ENCODE results near the gene GABBR2.

GABBR2 gene

DNA sequence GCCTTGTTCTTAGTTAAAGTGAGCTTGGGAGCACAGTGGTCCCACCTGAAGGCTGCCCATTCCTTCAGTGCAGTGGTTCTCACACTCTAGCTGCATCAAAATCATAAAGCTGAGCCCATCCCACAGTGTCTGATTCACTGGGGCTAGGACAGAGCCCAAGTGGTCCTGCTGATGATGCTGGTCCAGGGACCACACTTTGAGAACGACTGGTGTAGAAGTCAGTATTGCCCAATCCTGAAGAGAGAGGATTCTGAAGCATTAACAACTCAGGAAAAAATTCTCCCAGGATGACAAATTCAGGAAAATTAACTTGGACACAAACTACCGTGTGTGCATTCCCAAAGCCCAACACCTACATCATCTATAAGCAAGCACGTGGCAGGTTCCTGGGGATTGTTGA is 176.2 kb downstream of the GABBR2 start:
- Histone ChIP-seq H3K4me1 (ENCODE audit: control insufficient read depth in 1 of 2, insufficient read depth in 2 of 2, low read length in 2 of 2) (no peaks in the 10 kb centered on the region), H3K9me3 (ENCODE audit: insufficient read depth, low read depth, low read length) (no peaks in the 10 kb centered on the region), H3K27ac (ENCODE audit: low read depth, low read length) (no peak overlapping the region), H3K79me2 (ENCODE audit: control insufficient read depth, insufficient read depth, low read length, poor library complexity) (no peaks in the 10 kb centered on the region), H2BK12ac (ENCODE audit: low read length) (no peak overlapping the region), H3K23ac (ENCODE audit: low read length) (no peak overlapping the region), H3K9ac (ENCODE audit: low read length) (no peak overlapping the region), H3K79me1 (ENCODE audit: low read length) (no peaks in the 10 kb centered on the region), H2AK5ac (ENCODE audit: low read length) (no peak overlapping the region), H3K4me3 (ENCODE audit: low read depth, low read length) (no peak overlapping the region), H2AFZ (ENCODE audit: insufficient read depth, low read length, poor library complexity) (no peak overlapping the region), H2BK5ac (ENCODE audit: low read depth, low read length, poor library complexity) (no peak overlapping the region), H4K91ac (ENCODE audit: low read depth, low read length) (no peak overlapping the region), H3K4ac (ENCODE audit: low read depth, low read length) (no peak overlapping the region), H4K8ac (ENCODE audit: low read depth, low read length) (no peak overlapping the region), H3K14ac (ENCODE audit: low read length) (no peak overlapping the region), H3K18ac (ENCODE audit: low read length) (no peak overlapping the region), H3K4me2 (ENCODE audit: low read length) (no peak overlapping the region), H4K12ac (ENCODE audit: low read depth, low read length) (no peak overlapping the region), H2BK120ac (ENCODE audit: insufficient read depth, low read length, poor library complexity) (no peak overlapping the region), H3K36me3 (ENCODE audit: control insufficient read depth in 1 of 2, insufficient read depth in 2 of 2, low read length in 2 of 2) (no peaks in the 10 kb centered on the region), H3K27me3 (ENCODE audit: insufficient read depth, low read length) (no peaks in the 10 kb centered on the region)
- no peak for DNase-seq
- WGBS (ENCODE audit: extremely low coverage, insufficient coverage, insufficient read length) = no CpG with 5 or more reads among the region's 3 CpGs

GRCh38 chr9:98532147-98532546 is 176.6 kb downstream of the GABBR2 start:
- Histone ChIP-seq H3K9ac (ENCODE audit: low read length) (no peak overlapping the region), H2BK5ac (ENCODE audit: low read depth, low read length, poor library complexity) (no peak overlapping the region), H2BK120ac (ENCODE audit: insufficient read depth, low read length, poor library complexity) (no peak overlapping the region), H4K91ac (ENCODE audit: low read depth, low read length) (no peak overlapping the region), H2BK12ac (ENCODE audit: low read length) (no peak overlapping the region), H3K79me2 (ENCODE audit: control insufficient read depth, insufficient read depth, low read length, poor library complexity) (no peaks in the 10 kb centered on the region), H3K4me1 (ENCODE audit: control insufficient read depth in 1 of 2, insufficient read depth in 2 of 2, low read length in 2 of 2) (no peaks in the 10 kb centered on the region), H3K36me3 (ENCODE audit: control insufficient read depth in 1 of 2, insufficient read depth in 2 of 2, low read length in 2 of 2) (no peaks in the 10 kb centered on the region), H3K27ac (ENCODE audit: low read depth, low read length) (no peak overlapping the region), H3K18ac (ENCODE audit: low read length) (no peak overlapping the region), H3K4me2 (ENCODE audit: low read length) (no peak overlapping the region), H3K9me3 (ENCODE audit: insufficient read depth, low read depth, low read length) (no peaks in the 10 kb centered on the region), H3K14ac (ENCODE audit: low read length) (no peak overlapping the region), H3K27me3 (ENCODE audit: insufficient read depth, low read length) (no peaks in the 10 kb centered on the region), H3K4me3 (ENCODE audit: low read depth, low read length) (no peak overlapping the region), H2AK5ac (ENCODE audit: low read length) (no peak overlapping the region), H3K79me1 (ENCODE audit: low read length) (no peaks in the 10 kb centered on the region), H3K23ac (ENCODE audit: low read length) (no peak overlapping the region), H2AFZ (ENCODE audit: insufficient read depth, low read length, poor library complexity) (no peak overlapping the region), H4K8ac (ENCODE audit: low read depth, low read length) (no peak overlapping the region), H4K12ac (ENCODE audit: low read depth, low read length) (no peak overlapping the region), H3K4ac (ENCODE audit: low read depth, low read length) (no peak overlapping the region)
- DNase-seq = no peak
- no CpG with 5 or more reads among the region's 4 CpGs for WGBS (ENCODE audit: extremely low coverage, insufficient coverage, insufficient read length)

- Histone ChIP-seq H3K9ac (ENCODE audit: low read length) (no peak overlapping the region), H2BK12ac (ENCODE audit: low read length) (no peak overlapping the region), H3K18ac (ENCODE audit: low read length) (no peak overlapping the region), H3K14ac (ENCODE audit: low read length) (no peak overlapping the region), H4K91ac (ENCODE audit: low read depth, low read length) (no peak overlapping the region), H2BK120ac (ENCODE audit: insufficient read depth, low read length, poor library complexity) (no peak overlapping the region), H3K4ac (ENCODE audit: low read depth, low read length) (no peak overlapping the region), H2AK5ac (ENCODE audit: low read length) (no peak overlapping the region), H4K12ac (ENCODE audit: low read depth, low read length) (no peak overlapping the region), H3K4me1 (ENCODE audit: control insufficient read depth in 1 of 2, insufficient read depth in 2 of 2, low read length in 2 of 2) (no peaks in the 10 kb centered on the region), H3K27me3 (ENCODE audit: insufficient read depth, low read length) (no peaks in the 10 kb centered on the region), H3K4me3 (ENCODE audit: low read depth, low read length) (no peak overlapping the region), H3K9me3 (ENCODE audit: insufficient read depth, low read depth, low read length) (no peaks in the 10 kb centered on the region), H3K79me1 (ENCODE audit: low read length) (no peaks in the 10 kb centered on the region), H2AFZ (ENCODE audit: insufficient read depth, low read length, poor library complexity) (no peak overlapping the region), H3K27ac (ENCODE audit: low read depth, low read length) (no peak overlapping the region), H3K79me2 (ENCODE audit: control insufficient read depth, insufficient read depth, low read length, poor library complexity) (no peaks in the 10 kb centered on the region), H3K4me2 (ENCODE audit: low read length) (no peak overlapping the region), H3K36me3 (ENCODE audit: control insufficient read depth in 1 of 2, insufficient read depth in 2 of 2, low read length in 2 of 2) (no peaks in the 10 kb centered on the region), H2BK5ac (ENCODE audit: low read depth, low read length, poor library complexity) (no peak overlapping the region), H3K23ac (ENCODE audit: low read length) (no peak overlapping the region), H4K8ac (ENCODE audit: low read depth, low read length) (no peak overlapping the region)
- no peak for DNase-seq
- WGBS (ENCODE audit: extremely low coverage, insufficient coverage, insufficient read length) = no CpG with 5 or more reads among the region's 6 CpGs
Observed at GRCh38 chr9:98530806-98531386, 177.8 kb downstream of the GABBR2 start.

- Histone ChIP-seq H3K4me1 (ENCODE audit: control insufficient read depth in 1 of 2, insufficient read depth in 2 of 2, low read length in 2 of 2) (no peaks in the 10 kb centered on the region), H3K9me3 (ENCODE audit: insufficient read depth, low read depth, low read length) (no peaks in the 10 kb centered on the region), H3K79me1 (ENCODE audit: low read length) (no peaks in the 10 kb centered on the region), H3K18ac (ENCODE audit: low read length) (no peak overlapping the region), H4K12ac (ENCODE audit: low read depth, low read length) (no peak overlapping the region), H2BK12ac (ENCODE audit: low read length) (no peak overlapping the region), H3K23ac (ENCODE audit: low read length) (no peak overlapping the region), H4K8ac (ENCODE audit: low read depth, low read length) (no peak overlapping the region), H2BK5ac (ENCODE audit: low read depth, low read length, poor library complexity) (no peak overlapping the region), H3K79me2 (ENCODE audit: control insufficient read depth, insufficient read depth, low read length, poor library complexity) (no peaks in the 10 kb centered on the region), H3K27me3 (ENCODE audit: insufficient read depth, low read length) (no peaks in the 10 kb centered on the region), H4K91ac (ENCODE audit: low read depth, low read length) (no peak overlapping the region), H3K36me3 (ENCODE audit: control insufficient read depth in 1 of 2, insufficient read depth in 2 of 2, low read length in 2 of 2) (no peaks in the 10 kb centered on the region), H3K4me2 (ENCODE audit: low read length) (no peak overlapping the region), H3K4me3 (ENCODE audit: low read depth, low read length) (no peak overlapping the region), H3K9ac (ENCODE audit: low read length) (no peak overlapping the region), H2BK120ac (ENCODE audit: insufficient read depth, low read length, poor library complexity) (no peak overlapping the region), H3K4ac (ENCODE audit: low read depth, low read length) (no peak overlapping the region), H3K14ac (ENCODE audit: low read length) (no peak overlapping the region), H3K27ac (ENCODE audit: low read depth, low read length) (no peak overlapping the region), H2AK5ac (ENCODE audit: low read length) (no peak overlapping the region), H2AFZ (ENCODE audit: insufficient read depth, low read length, poor library complexity) (no peak overlapping the region)
- no CpG with 5 or more reads among the region's 8 CpGs for WGBS (ENCODE audit: extremely low coverage, insufficient coverage, insufficient read length)
- DNase-seq = no peak
Observed at GRCh38 chr9:98530275-98530674, 178.5 kb downstream of the GABBR2 start.

Data from trophoblast cell (in vitro differentiated cells and primary cell).